Psoas muscle (tissue), 8 donors: Measurements from ENCODE around the gene PROSER1. TPM values are rescaled to one million over a fixed set of nuclear protein-coding genes. Genes with fewer than 3 reads are reported as not detected.

Experiments
- ATAC-seq, 4 donors: fragments of 200-7000 bp; cut with Tn5 transposase; one replicate each; pipeline ENCODE4 v1.9.1; 2020; ENCODE audit warnings: moderate library complexity in 3 of 4, mild to moderate bottlenecking in 2 of 4
- DNase-seq, 2 donors: peaks; one replicate each; pipeline ENCODE4 v3.0.0-alpha.2; 2020
- H3K27ac ChIP-seq: fragments of 200-600 bp; one replicate; pipeline ENCODE4 v1.8.0; 2022
- H3K27me3 ChIP-seq, 3 donors: fragments of 200-600 bp in 1 of 3; one replicate each; pipeline versions ENCODE4 v1.6.1 to v1.8.0; 2013 to 2022; ENCODE audit warnings: low read length in 2 of 3, mild to moderate bottlenecking in 2 of 3, moderate library complexity in 1 of 3; ENCODE audit not compliant: insufficient read depth in 3 of 3
- H3K36me3 ChIP-seq, 2 donors: fragments of 200-600 bp in 1 of 2; one replicate each; pipeline versions ENCODE4 v1.6.1 to v1.8.0; 2013 to 2022; ENCODE audit warnings: low read depth in 1 of 2, mild to moderate bottlenecking in 1 of 2, moderate library complexity in 1 of 2; ENCODE audit not compliant: insufficient read depth in 1 of 2
- H3K4me1 ChIP-seq: fragments of 200-600 bp; one replicate; pipeline ENCODE4 v1.8.0; 2022
- H3K4me3 ChIP-seq: fragments of 200-600 bp; one replicate; pipeline ENCODE4 v1.8.0; 2022; ENCODE audit warnings: mild to moderate bottlenecking
- H3K9me3 ChIP-seq: fragments of 200-600 bp; one replicate; pipeline ENCODE4 v1.8.0; 2022
- CTCF ChIP-seq: fragments of 200-600 bp; IDR thresholded peaks from one replicate; pipeline ENCODE4 v1.8.0; 2022; ENCODE audit warnings: antibody characterized with exemption
- WGBS, 3 donors: extraction: QIAGEN DNeasy Blood & Tissue Kit; methylation state at CpG; one replicate each; pipeline versions ENCODE4 v1.1.6 to v1.1.7; 2013; 5-methylcytosine and 5-hydroxymethylcytosine counted together
- intact Hi-C, 2 donors: fragments of 100-400 bp; cut with DNase I; formaldehyde crosslinking; loops; one replicate each; pipeline versions ENCODE4 v1.11.0 to v1.14.2; 2022
- polyA plus RNA-seq, 3 donors: library from polyadenylated mRNA; stranded (reverse); fragments of 200-250 nt; gene quantifications; one replicate each; pipeline ENCODE4 v1.2.3, GENCODE V29; 2013
- total RNA-seq, 4 donors: library from RNA; stranded (reverse); fragmentation: NEBNext Ultra II Directional in 2 of 4; extraction: Animal tissue kit (Norgen Biotek cat#: 25700) in 2 of 4; gene quantifications; one replicate each; pipeline versions ENCODE4 v1.2.1 to v1.2.4, GENCODE V29; 2021 to 2023
- donor health status: healthy with polysubstance abuse.
- donor health status: DM: no; HTN: no; CAD: no; lungs with moderate emphysema.
- donor health status: Bipolar disorder and iron deficiency.
- donor health status: healthy.
- donor health status: DM: yes; HTN: yes; CAD: no.
- donor health status: DM: no; HTN: no; CAD: no.
- donor health status: DM: no; HTN: no; CAD: no.
- donor health status: DM: yes; HTN: yes; CAD: no.

Gene PROSER1
- total and polyA plus RNA-seq, 7 donors: 3.4 to 19.2 (median 13.3) TPM

DNA sequence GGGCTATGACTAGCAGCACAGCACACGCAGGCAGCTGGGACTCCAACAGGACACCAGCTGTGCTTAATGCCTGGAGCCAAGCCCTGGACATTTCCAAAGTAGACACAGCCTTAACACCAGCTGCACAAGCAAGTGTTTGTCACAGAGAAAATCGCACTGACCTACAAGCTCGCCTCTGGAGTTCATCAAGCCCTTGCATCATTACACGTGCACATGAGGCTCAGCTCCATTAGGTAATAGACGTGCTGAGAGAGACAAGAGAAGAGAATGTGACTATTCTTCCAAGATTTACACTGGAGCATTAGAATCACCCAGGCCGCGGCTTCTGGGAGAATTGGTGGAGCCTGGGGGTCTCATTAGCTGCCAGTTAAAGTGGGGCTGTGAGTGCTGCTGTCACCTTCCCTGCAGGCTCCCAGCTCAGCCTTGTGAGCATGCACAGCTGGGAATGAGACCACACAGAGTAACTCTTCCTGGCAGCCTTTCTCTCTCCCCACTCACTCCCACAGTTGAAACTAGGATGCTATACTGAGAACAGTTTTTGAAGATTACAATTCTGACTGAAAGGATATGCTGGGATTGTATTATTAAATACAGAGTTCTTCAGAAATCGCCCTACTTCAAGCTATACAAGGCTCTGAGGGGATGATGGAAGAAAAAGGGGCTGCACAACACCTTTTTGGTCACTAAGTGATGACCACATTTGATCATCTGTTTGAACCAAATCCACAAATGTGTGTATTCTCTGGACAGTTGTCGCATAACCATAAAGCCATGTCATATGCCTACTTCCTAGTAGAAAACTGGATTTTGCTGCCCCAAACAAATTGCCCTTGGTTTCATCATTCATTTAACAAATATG is 57.8 kb downstream of the PROSER1 start:
- Histone ChIP-seq H3K36me3 (no peaks in the 10 kb centered on the region), H3K9me3 (peaks cover 8% of the 10 kb centered on the region), H3K27me3 (no peaks in the 10 kb centered on the region), H3K4me3 (no peak overlapping the region), H3K27ac (no peak overlapping the region), H3K4me1 (no peaks in the 10 kb centered on the region)
- intact Hi-C loops: no loop called here
- 16 to 20% (median 19%) methylated on average over 9 of the region's 9 CpGs for WGBS, 3 donors
- no peak for TF ChIP-seq CTCF
- ATAC-seq (peak; percentile 47 to 70 (median 64)), DNase-seq (peak; percentile 23 to 58)

GRCh38 chr13:38970380-38971051 is 67.4 kb downstream of the PROSER1 start:
- Histone ChIP-seq H3K4me3 (no peak overlapping the region), H3K27me3 (peaks cover 0 to 2% (median 0%) of the 10 kb centered on the region in 3 donors), H3K36me3 (no peaks in the 10 kb centered on the region), H3K4me1 (no peaks in the 10 kb centered on the region), H3K27ac (no peak overlapping the region), H3K9me3 (no peaks in the 10 kb centered on the region)
- DNase-seq (no peak), ATAC-seq (no peak)
- TF ChIP-seq CTCF: no peak
- intact Hi-C loops: no loop called here
- 80 to 82% (median 81%) methylated on average over 4 of the region's 4 CpGs for WGBS, 3 donors

DNA sequence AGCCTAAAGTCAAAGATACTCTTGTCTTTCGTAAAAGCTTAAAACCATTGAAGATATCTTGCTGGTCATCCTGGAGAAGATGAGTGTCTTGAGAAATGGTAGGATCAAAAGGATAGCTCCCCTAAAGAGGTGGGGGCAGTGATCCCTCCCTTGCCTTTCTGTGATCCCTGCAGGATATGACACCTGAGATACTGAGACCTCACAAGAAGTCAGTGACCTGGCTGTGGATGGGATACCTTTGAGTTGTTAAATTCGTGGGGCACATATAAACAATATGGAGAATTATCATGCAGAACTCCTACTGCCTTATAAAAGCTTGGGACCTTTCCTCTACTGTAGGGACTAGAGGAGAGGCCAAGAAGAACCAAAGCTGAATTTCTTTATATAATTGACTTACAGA is 68.7 kb downstream of the PROSER1 start:
- intact Hi-C loops: no loop called here
- WGBS, 3 donors: 59 to 65% (median 60%) methylated on average over 2 of the region's 2 CpGs
- ATAC-seq (no peak), DNase-seq (no peak)
- no peaks in the 10 kb centered on the region for H3K4me1 ChIP-seq
- H3K27ac ChIP-seq: no peak overlapping the region
- H3K9me3 ChIP-seq: no peaks in the 10 kb centered on the region
- peaks cover 0 to 2% (median 0%) of the 10 kb centered on the region in 3 donors for H3K27me3 ChIP-seq
- H3K36me3 ChIP-seq: no peaks in the 10 kb centered on the region
- no peak for TF ChIP-seq CTCF
- H3K4me3 ChIP-seq: no peak overlapping the region

DNA sequence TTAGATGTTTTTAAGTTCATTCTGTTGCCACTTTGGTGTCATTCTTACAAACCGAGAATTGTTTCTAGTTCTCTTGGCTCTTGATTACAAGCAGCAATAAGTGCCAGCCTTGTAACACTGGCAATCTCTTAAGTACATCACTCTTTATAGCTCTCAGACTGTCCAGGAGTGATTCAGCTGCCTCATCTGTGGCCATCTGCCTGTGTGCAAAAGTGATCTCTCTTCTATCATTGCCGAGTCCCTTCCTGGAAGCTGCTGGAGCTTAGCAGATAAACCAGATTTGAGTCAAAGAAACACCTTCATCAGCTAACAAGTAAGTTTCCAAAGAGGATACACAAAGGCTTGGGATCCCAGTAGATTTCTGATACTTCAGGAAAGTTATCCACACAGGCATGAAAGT is 70.4 kb downstream of the PROSER1 start:
- Histone ChIP-seq H3K4me1 (no peaks in the 10 kb centered on the region), H3K27me3 (peaks cover 0 to 2% (median 0%) of the 10 kb centered on the region in 3 donors), H3K27ac (no peak overlapping the region), H3K9me3 (no peaks in the 10 kb centered on the region), H3K4me3 (no peak overlapping the region), H3K36me3 (no peaks in the 10 kb centered on the region)
- DNase-seq (no peak), ATAC-seq (no peak)
- WGBS, 3 donors: 28 to 44% (median 31%) methylated on average over 2 of the region's 2 CpGs
- no peak for TF ChIP-seq CTCF
- intact Hi-C loops: no loop called here
